Stimulated activated CD4-positive, alpha-beta T cell treated with anti-CD3 and anti-CD28 coated beads, Interleukin-1b, Interleukin-23, amount 100 ng/mL, for 48 hours (primary cell): ENCODE measurements around the gene CFAP46.

Experiments used
- DNase-seq: peaks from one replicate; pipeline ENCODE4 v3.0.0-alpha.2; 2020

Gene CFAP46

GRCh38 chr10:132942101-132943057 lies at the start of gene CFAP46:
CFAP46 (minus strand) TSS chr10:132942570; CDS start chr10:132942484, 86 bp downstream.
- DNase-seq = no peak

DNA sequence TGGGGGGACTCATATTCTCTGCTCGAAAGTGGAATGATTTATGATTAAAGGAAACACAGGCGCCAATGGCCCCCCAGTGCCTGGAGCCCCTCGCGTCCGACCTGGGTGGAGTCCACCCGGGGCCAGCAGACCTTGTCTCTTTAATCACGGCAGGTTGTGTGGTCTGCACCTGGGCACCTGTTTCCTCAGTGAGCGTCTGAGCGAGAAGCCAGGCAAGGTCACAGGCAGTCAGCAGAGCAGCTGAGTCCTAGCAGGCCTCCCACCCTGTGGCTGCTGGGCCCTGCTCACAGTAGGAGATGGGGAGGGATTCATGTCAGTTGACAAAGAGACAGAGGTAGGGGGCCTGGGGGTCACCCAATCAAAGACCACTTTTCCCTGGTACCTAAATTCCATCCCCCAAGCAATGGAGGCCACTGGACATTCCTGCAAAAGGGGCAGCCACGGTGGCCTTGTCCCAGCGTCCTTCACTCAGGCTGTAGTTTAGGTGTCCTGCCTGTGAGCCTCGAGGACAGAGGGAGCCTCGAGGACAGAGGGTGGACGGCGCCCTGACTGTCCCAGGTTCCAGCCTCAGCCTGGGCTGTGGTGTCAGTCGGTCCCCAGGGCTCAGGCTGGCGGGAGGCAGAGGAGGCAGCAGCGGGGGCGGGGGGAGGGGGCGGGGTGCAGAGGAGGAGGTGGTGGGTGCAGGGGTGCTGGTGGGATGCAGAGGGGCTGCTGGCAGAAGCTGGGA lies 49.5 kb upstream of the CFAP46 start:
- DNase-seq = no peak

DNA sequence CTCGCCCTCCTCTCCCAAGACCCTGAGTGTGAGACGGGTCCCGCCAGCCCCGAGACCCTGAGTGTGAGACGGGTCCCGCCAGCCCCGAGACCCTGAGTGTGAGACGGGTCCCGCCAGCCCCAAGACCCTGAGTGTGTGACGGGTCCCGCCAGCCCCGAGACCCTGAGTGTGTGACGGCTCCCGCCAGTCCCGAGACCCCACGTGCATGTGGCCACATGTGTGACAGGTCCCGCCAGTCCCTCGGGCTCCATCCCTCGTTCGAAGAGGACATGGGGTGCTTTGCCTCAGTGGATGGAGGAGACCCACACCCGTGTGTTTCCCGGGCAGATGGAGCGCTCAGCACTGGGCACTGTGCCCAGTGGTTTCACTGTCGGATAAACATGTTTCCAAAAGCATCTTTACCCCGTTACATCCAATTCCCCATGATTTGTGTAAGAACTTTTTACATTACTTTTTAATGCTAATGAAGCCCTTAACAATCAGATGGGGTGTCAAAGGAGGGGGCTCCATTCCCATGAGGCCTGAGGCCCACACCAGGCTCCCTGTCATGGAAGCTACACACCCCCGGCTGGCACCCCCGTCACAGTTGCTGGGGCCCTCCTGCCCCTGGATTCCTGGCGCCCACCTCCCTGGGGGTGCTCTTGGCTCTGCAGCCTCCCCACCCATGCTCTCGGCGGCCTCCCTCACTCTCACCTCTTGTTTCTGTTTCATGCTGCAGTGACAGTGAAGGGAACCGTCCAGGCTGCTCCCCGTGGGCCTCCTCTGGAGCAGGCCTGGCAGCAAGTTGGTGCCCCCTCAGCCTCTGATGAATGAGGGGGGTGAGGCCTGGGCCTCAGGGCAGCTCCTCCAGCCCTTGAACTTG lies 48.5 kb upstream of the CFAP46 start:
- no peak for DNase-seq

GRCh38 chr10:132989476-132990415 lies 47.4 kb upstream of the CFAP46 start:
- no peak for DNase-seq

DNA sequence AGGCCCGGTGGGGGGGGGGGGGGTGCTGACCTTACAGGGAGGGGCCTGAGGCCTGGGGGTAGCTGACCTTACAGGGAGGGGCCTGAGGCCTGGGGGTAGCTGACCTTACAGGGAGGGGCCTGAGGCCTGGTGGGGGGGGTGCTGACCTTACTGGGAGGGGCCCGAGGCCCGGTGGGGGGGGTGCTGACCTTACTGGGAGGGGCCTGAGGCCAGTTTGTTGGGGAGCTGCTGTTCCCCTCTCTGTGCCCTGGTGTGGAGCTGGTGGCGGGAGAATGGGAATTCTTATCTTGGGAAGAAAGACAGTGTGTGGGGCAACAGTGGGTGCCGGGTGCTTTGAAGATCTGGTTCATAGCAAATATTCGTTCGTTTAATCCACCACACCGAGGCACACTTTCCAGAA lies 46.6 kb upstream of the CFAP46 start:
- no peak for DNase-seq

DNA sequence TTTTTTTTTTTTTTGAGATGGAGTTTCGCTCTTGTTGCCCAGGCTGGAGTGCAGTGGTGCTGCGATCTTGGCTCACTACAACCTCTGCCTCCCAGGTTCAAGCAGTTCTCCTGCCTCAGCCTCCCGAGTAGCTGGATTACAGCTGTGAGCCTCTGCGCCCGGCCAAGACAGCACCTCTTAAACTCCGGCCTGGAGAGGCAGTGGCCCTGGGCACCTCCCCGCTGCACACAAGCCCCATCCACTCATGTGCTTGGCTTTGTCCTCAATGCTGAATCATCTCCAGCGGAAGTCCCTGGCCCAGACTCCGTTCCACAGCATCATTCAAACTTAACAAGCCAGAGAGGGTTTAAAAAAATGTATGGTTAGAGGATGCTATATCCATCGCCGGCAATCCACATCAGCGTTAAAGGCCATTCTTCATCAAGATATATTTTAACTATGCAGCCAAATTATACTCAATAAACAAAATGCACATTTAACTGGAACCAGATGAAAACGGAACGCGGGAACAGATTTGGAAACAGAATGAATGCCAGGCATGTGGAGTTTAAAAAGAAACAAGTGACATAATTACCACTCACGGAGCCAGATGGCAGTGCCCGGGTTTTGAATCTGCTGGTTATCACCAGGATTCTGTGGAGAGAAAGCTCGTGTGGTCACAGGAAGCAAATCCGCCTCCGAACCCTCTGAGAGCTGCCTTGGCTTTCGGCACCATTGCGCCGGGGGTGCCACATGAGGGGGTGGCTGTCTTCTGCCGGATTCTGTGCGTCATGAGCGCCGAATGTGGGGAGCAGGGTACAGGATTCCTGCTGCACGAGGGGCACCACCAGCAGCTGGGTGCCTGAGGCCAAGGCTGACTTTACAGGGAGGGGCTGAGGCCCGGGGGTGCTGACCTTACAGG lies 45.6 kb upstream of the CFAP46 start:
- no peak for DNase-seq

- DNase-seq = no peak
Measured at GRCh38 chr10:132986978-132987377, 44.6 kb upstream of the CFAP46 start.

- DNase-seq = no peak
Measured at GRCh38 chr10:132986576-132986975, 44.2 kb upstream of the CFAP46 start.

GRCh38 chr10:132986076-132986475 lies 43.7 kb upstream of the CFAP46 start:
- DNase-seq = no peak

DNA sequence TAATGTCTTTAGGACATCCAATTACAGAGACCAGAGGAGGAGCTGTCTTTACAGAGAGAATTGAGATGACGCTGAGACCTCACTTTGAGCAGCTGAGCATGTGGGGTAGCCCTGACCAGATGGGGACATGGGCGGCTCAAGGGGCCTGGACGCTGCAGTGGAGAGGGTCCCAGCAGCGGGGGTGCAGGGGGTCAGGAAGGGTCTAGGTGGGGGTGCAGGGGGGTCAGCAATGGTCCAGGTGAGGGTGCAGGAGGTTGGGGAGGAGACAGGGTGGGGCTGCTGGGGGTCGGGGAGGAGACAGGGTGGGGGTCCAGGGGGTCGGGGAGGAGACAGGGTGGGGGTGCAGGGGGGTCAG lies 43.2 kb upstream of the CFAP46 start:
- DNase-seq = no peak

DNA sequence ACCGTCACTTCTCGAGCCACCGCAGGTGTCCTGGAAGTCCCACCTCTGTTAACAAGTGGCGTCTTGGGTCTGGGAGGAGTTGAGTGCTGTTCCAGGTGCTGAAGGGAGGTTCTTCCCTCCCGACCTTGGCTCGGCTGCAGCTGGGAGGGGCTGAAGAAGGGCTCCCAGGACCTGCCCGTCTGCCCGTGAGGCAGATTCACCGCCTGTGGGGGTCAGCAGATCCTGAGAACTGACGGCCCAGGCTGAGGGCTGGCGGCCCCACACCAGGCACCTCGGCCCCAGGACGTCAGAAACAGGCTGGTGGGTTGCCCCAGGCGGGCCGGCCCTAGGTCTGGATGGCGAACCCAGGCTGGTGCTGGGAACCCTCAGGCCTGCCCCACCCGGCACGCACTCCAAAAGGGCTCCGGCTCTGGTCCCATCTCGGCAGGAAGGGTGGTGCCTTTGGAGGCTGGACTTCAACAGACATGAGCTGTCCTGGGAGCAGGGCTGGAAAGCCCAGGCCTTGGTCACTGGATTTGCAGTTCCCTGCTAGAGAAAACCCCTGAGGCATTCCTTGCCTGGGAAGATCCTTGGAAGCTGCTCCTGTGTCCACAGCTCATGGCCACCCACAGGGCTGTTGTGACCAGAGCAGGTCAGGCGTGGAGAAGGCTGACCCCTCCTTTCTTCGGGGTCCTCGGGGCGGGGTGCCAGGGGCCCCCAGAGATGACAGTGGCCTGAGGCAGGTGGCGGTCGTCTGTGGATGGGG lies 42.6 kb upstream of the CFAP46 start:
- no peak for DNase-seq

- no peak for DNase-seq
Measured at GRCh38 chr10:132984008-132984295, 41.6 kb upstream of the CFAP46 start.

DNA sequence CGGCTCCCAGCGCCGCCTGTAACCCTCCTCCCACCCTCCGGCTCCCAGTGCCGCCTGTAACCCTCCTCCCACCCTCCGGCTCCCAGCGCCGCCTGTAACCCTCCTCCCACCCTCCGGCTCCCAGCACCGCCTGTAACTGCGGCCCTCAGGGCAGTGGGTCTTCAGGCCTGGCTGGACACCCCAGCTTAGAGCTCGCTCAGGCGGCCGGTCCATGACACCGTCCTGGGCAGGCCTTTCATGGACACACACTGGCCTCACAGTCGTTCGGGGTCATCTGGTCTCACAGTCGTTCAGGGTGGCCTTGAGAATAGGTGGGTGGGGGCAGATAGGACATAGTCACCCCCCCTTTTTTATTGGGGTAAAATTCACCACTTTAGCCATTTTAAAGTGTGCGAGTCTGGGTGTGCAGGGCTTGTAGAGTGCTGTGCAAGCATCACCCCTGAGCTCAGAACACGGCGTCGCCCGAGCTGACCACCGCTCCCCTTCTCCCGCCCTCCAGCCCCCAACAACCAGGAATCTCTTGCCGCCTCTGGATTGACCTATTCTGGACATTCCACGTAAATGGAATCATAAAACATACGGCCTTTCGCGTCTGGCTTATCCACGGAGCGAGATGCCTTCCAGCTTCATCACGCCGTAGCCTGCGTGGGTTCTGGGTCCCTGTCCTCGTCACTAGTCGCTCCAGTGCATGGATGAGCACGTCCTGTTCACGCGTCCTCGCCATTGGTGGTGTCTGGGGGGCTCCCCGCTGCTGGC lies 41.1 kb upstream of the CFAP46 start:
- no peak for DNase-seq

GRCh38 chr10:132982301-132982989 lies 40.1 kb upstream of the CFAP46 start:
- no peak for DNase-seq

DNA sequence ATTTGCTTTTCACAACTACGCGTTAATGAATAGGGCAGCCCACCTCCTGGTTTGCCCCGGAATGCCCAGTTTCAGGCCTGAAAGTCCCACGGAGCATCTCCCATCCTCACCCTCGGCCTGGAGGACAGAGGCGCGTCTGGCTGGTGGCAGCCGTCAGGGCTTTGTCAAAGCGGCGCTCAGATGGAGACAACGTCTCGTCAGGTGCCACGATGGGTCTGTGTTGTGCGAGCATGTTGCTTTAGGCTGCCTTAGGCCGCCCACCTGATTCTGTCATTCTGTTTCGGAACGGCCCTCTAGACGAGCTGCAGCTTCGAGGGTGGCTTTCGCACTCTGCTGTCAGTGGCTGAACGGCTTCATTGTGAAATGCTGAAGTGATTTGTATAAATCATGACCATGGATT lies 39.4 kb upstream of the CFAP46 start:
- DNase-seq = no peak

DNA sequence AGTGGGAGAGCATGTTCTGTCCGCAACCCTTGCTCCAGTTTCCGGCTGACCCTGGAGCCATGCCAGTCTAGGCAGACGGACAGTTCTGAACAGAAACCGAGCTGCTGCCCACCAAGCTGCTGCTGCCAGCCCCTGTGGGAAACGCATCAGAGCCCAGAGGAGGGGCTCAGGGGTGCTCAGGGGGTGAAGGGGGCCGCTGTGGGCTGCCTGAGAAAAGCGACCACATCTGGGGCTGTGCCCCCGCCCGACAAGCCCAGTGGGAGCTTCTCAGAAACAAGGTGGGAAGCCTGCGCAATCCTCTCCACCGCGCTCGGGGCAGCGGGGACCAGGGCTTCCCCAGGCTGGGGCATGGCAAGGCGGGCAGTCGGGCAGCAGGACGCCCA lies 38.8 kb upstream of the CFAP46 start:
- no peak for DNase-seq

- no peak for DNase-seq
Measured at GRCh38 chr10:132980426-132981172, 38.2 kb upstream of the CFAP46 start.
